Immature natural killer cell (primary cell): Measurements from ENCODE around the gene GRAMD4. TPM values are rescaled to one million over a fixed set of nuclear protein-coding genes. Genes with fewer than 3 reads are reported as not detected.
"Not testable (repeated sequence)": the region's sequence is repeated elsewhere in the genome, so short reads cannot be mapped to it uniquely, and the experiment has no call there.

ENCODE experiments used
- DNase-seq, 3 donors: peaks; one replicate each; pipeline ENCODE4 v3.0.0; 2022; ENCODE audit warnings: mixed read lengths in 1 of 3
- H3K27ac Mint-ChIP-seq, 6 donors: one replicate each; pipeline ENCODE4 v1.8.0; 2020; ENCODE audit warnings: mixed read lengths in 6 of 6, mild to moderate bottlenecking in 5 of 6, inconsistent platforms in 4 of 6, moderate library complexity in 3 of 6
- H3K27me3 Mint-ChIP-seq, 3 donors: one replicate each; pipeline ENCODE4 v1.8.0; 2020 to 2021; ENCODE audit warnings: low read depth in 3 of 3, mild to moderate bottlenecking in 3 of 3, mixed read lengths in 3 of 3, moderate library complexity in 3 of 3, inconsistent platforms in 1 of 3
- H3K36me3 Mint-ChIP-seq, 3 donors: one replicate each; pipeline ENCODE4 v1.8.0; 2020; ENCODE audit warnings: mixed read lengths in 3 of 3, inconsistent platforms in 2 of 3, mild to moderate bottlenecking in 2 of 3
- H3K4me1 Mint-ChIP-seq, 2 donors: one replicate each; pipeline ENCODE4 v1.8.0; 2020; ENCODE audit warnings: inconsistent platforms in 2 of 2, mild to moderate bottlenecking in 2 of 2, mixed read lengths in 2 of 2, moderate library complexity in 1 of 2
- H3K4me3 Mint-ChIP-seq, 5 donors: one replicate each; pipeline ENCODE4 v1.8.0; 2020; ENCODE audit warnings: mild to moderate bottlenecking in 5 of 5, mixed read lengths in 5 of 5, inconsistent platforms in 3 of 5, moderate library complexity in 3 of 5
- H3K9me3 Mint-ChIP-seq, 6 donors: one replicate each; pipeline ENCODE4 v1.8.0; 2020; ENCODE audit warnings: mild to moderate bottlenecking in 6 of 6, mixed read lengths in 6 of 6, inconsistent platforms in 4 of 6, moderate library complexity in 3 of 6
- polyA plus RNA-seq, 3 donors: library from polyadenylated mRNA; unstranded; fragments of 300-500 nt; fragmentation: Illumina TruSeq; gene quantifications; one replicate each; pipeline ENCODE4 v1.2.3, GENCODE V29; 2021

Gene GRAMD4
- polyA plus RNA-seq, 3 donors from 2014 or later: 3.5 to 23.0 (median 4.1) TPM

- H3K27ac Mint-ChIP-seq, H3K36me3 Mint-ChIP-seq, H3K27me3 Mint-ChIP-seq, H3K4me3 Mint-ChIP-seq, H3K9me3 Mint-ChIP-seq, DNase-seq: not testable (repeated sequence)
- peaks cover 7 to 10% of the 10 kb centered on the region in 2 donors for H3K4me1 Mint-ChIP-seq
Measured at GRCh38 chr22:46634973-46635685, 14.9 kb downstream of the GRAMD4 start.

DNA sequence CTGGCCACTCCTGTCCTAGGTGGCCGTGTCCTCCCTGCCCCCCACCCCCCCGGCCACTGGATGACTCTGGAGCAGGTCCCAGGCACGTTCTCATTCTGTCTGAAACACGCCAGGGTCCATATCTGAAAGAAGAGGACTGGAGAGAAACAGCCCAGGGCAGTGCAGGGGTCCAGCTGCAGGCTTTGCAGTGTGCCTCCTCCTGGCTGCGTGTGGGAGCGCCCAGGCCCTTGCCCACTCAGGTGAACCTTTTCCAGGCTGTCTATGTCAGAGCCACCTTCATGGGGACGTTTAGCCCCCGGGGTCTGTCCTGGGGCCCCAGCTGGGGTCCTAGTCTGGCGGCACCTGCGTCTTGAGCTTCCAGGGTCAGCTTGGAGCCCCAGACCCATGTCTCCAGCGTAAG is 15.6 kb downstream of the GRAMD4 start:
- Mint-ChIP-seq H3K36me3 (peaks cover 0 to 3% (median 3%) of the 10 kb centered on the region in 3 donors), H3K27me3 (peaks cover 0 to 7% (median 4%) of the 10 kb centered on the region in 3 donors), H3K27ac (no peak overlapping the region), H3K9me3 (no peaks in the 10 kb centered on the region), H3K4me1 (peaks cover 7 to 10% of the 10 kb centered on the region in 2 donors), H3K4me3 (no peak overlapping the region)
- no peak for DNase-seq

GRCh38 chr22:46636221-46637002 is 16.2 kb downstream of the GRAMD4 start:
- Mint-ChIP-seq H3K27me3 (peaks cover 0 to 7% (median 4%) of the 10 kb centered on the region in 3 donors), H3K9me3 (no peaks in the 10 kb centered on the region), H3K27ac (no peak overlapping the region), H3K4me1 (peaks cover 7 to 9% of the 10 kb centered on the region in 2 donors), H3K4me3 (no peak overlapping the region), H3K36me3 (peaks cover 0 to 4% (median under 1%) of the 10 kb centered on the region in 3 donors)
- no peak for DNase-seq

DNA sequence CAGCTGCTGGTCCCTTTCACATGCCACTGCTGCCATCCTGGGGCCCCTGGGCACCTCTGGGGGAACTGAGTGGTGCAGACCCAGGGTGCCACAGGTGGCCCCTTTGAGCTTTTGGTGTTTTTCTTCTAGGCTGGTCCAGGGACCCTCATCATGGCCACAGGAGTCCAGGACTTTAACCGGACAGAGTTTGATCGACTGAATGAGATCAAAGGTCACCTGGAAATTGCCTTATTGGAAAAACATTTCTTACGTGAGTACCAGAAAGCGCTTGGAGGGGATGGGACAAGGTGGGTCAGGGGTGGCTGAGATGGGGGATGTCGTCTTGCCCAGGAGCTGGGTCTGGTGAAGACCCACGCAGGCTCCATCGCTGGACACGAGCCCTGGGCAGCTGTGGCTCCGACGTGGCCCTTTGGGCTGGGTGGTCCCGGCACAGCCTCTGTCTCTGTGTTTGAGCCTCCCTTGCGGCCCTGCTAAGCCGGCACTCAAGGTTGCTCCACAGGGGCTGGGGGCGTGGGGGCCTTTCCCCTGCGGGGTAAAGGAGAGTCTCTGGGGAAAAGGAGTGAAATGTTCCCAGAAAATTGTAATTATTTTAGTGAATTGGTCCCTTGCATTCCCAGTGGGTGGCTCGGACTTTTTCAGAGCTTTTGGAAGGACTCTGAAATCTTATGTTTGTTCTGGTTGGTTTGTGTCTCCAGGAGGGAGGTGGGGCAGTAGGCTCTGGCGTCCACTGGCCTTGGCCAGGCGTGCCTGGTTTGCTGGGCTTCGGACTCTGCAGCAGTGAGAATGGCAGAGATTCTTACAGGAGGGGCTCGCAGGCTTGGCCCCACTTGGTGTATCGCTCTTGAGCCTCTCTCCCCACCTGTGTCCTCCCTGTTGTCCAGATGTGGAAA is 17.8 kb downstream of the GRAMD4 start:
- no peaks in the 10 kb centered on the region for H3K9me3 Mint-ChIP-seq
- H3K27ac Mint-ChIP-seq: no peak overlapping the region
- H3K27me3 Mint-ChIP-seq: peaks cover 0 to 5% (median 4%) of the 10 kb centered on the region in 3 donors
- H3K4me1 Mint-ChIP-seq: peaks cover 7 to 21% of the 10 kb centered on the region in 2 donors
- no peak for DNase-seq
- H3K4me3 Mint-ChIP-seq: no peak overlapping the region
- H3K36me3 Mint-ChIP-seq: peaks cover 3 to 10% (median 3%) of the 10 kb centered on the region in 3 donors

GRCh38 chr22:46638601-46639431 is 18.6 kb downstream of the GRAMD4 start:
- H3K36me3 Mint-ChIP-seq: peaks cover 7 to 13% (median 11%) of the 10 kb centered on the region in 3 donors
- H3K9me3 Mint-ChIP-seq: no peaks in the 10 kb centered on the region
- peak overlapping the region in 5 of 6 donors; percentile 3 to 84 (median 51) for H3K27ac Mint-ChIP-seq
- H3K4me1 Mint-ChIP-seq: peaks cover 10 to 27% of the 10 kb centered on the region in 2 donors
- H3K4me3 Mint-ChIP-seq: no peak overlapping the region
- H3K27me3 Mint-ChIP-seq: peaks cover 0 to 5% (median 4%) of the 10 kb centered on the region in 3 donors
- peak in 2 of 3 donors; percentile 25 to 41 for DNase-seq

GRCh38 chr22:46639843-46640242 is 19.7 kb downstream of the GRAMD4 start:
- Mint-ChIP-seq H3K27me3 (peaks cover 0 to 5% (median 4%) of the 10 kb centered on the region in 3 donors), H3K36me3 (peaks cover 7 to 15% (median 11%) of the 10 kb centered on the region in 3 donors), H3K4me3 (no peak overlapping the region), H3K9me3 (no peaks in the 10 kb centered on the region), H3K4me1 (peaks cover 8 to 27% of the 10 kb centered on the region in 2 donors), H3K27ac (peak overlapping the region in 1 of 6 donors; percentile 4)
- DNase-seq: no peak

GRCh38 chr22:46640293-46641055 is 20.3 kb downstream of the GRAMD4 start:
- peaks cover 7 to 15% (median 11%) of the 10 kb centered on the region in 3 donors for H3K36me3 Mint-ChIP-seq

DNA sequence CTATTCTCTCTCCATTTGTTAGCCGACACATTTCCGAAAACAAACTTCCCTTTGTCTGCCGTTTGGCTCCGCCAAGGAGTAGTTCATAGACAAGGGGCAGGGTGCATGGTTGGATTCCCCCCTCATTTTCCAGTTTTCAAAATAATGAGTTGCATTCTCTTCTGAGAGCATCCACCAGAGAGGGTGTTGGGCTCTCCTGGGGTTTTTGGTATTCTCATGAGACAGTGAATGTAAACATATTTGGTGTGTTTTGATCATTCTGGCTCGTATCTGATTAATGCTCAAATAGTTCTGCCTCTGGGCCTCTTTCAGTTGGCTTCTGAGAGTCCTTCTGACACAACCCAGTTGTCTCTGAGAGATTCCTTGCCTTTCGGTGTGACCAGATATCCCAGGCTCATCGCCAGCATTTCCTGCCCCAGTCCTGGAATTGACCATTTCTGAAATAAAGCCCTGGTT is 21.7 kb downstream of the GRAMD4 start:
- Mint-ChIP-seq H3K36me3 (peaks cover 7 to 15% (median 11%) of the 10 kb centered on the region in 3 donors), H3K27ac (peak overlapping the region in 2 of 6 donors; percentile 40 to 64), H3K9me3 (no peaks in the 10 kb centered on the region), H3K4me1 (peaks cover 10 to 31% of the 10 kb centered on the region in 2 donors), H3K4me3 (no peak overlapping the region), H3K27me3 (peaks cover 0 to 5% (median 4%) of the 10 kb centered on the region in 3 donors)
- no peak for DNase-seq

More at GRCh38 chr22:46640293-46641055, 20.3 kb downstream of the GRAMD4 start:
- peaks cover 0 to 5% (median 4%) of the 10 kb centered on the region in 3 donors for H3K27me3 Mint-ChIP-seq
- DNase-seq: no peak
- peaks cover 8 to 27% of the 10 kb centered on the region in 2 donors for H3K4me1 Mint-ChIP-seq
- peak overlapping the region in 1 of 6 donors; percentile 4 for H3K27ac Mint-ChIP-seq
- H3K4me3 Mint-ChIP-seq: no peak overlapping the region
- H3K9me3 Mint-ChIP-seq: no peaks in the 10 kb centered on the region

DNA sequence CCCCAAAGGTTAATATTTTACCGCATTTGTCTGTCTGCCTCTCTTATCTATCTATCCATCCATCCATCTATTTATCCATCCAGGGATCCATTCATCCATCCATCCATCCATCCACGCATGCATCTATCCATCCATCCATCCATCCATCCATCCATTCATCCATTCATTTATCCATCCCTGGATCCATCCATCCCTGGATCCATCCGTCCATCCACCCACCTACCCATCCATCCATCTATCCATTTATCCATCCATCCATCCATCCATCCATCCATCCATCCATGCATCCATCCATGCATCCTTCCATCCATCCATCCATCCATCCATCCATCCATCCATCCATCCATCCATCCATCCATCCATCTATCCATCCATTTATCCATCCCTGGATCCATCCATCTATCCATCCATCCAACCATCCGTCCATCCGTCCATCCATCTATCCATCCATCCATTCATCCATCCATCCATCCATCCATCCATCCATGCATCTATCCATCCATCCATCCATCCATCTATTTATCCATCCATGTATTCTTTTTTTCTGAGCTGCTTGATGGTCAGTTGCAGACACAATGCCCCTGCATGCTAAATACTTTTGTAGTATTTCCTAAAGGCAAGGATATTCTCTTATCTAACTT is 22.8 kb downstream of the GRAMD4 start:
- H3K27me3 Mint-ChIP-seq, DNase-seq, H3K4me3 Mint-ChIP-seq, H3K9me3 Mint-ChIP-seq: not testable (repeated sequence)
- Mint-ChIP-seq H3K4me1 (peaks cover 10 to 35% of the 10 kb centered on the region in 2 donors), H3K27ac (peak overlapping the region in 2 of 6 donors; percentile 71 to 81), H3K36me3 (peaks cover 7 to 15% (median 11%) of the 10 kb centered on the region in 3 donors)

- Mint-ChIP-seq H3K27me3 (peaks cover 0 to 3% (median 0%) of the 10 kb centered on the region in 3 donors), H3K4me3 (no peak overlapping the region), H3K27ac (no peak overlapping the region), H3K9me3 (no peaks in the 10 kb centered on the region), H3K4me1 (peaks cover 23 to 56% of the 10 kb centered on the region in 2 donors), H3K36me3 (peaks cover 5 to 15% (median 7%) of the 10 kb centered on the region in 3 donors)
- no peak for DNase-seq
Measured at GRCh38 chr22:46646531-46647215, 26.5 kb downstream of the GRAMD4 start.

GRCh38 chr22:46648225-46648820 is 28.1 kb downstream of the GRAMD4 start:
- not testable (repeated sequence) for H3K9me3 Mint-ChIP-seq, H3K4me3 Mint-ChIP-seq, H3K27me3 Mint-ChIP-seq, DNase-seq, H3K36me3 Mint-ChIP-seq
- Mint-ChIP-seq H3K4me1 (peaks cover 36 to 58% of the 10 kb centered on the region in 2 donors), H3K27ac (peak overlapping the region in 1 of 6 donors; percentile 24)
